HG03469 (cell line): ENCODE data around the gene SPRTN.

Source experiments
- ATAC-seq: cut with Tn5 transposase; IDR thresholded peaks from one replicate; pipeline ENCODE4 v1.9.1; 2021; ENCODE audit warnings: mild to moderate bottlenecking, moderate library complexity, moderate number of reproducible peaks; ENCODE audit not compliant: unreplicated experiment

SPRTN gene

GRCh38 chr1:231376101-231376500 lies 38.0 kb downstream of the SPRTN start:
- ATAC-seq, result no peak

- ATAC-seq, result no peak
These were observed 38.9 kb downstream of the SPRTN start for GRCh38 chr1:231376875-231377549.

GRCh38 chr1:231381729-231382128 lies 43.6 kb downstream of the SPRTN start:
- no peak for ATAC-seq

- ATAC-seq, result no peak
These were observed 44.3 kb downstream of the SPRTN start for GRCh38 chr1:231382426-231382825.

- no peak for ATAC-seq
These were observed 45.2 kb downstream of the SPRTN start for GRCh38 chr1:231383159-231383860.

- ATAC-seq, result no peak
These were observed 46.8 kb downstream of the SPRTN start for GRCh38 chr1:231384696-231385415.

- ATAC-seq, result no peak
These were observed 47.3 kb downstream of the SPRTN start for GRCh38 chr1:231385416-231385748.

- ATAC-seq, result no peak
These were observed 48.4 kb downstream of the SPRTN start for GRCh38 chr1:231386466-231386865.

- no peak for ATAC-seq
These were observed 49.9 kb downstream of the SPRTN start for GRCh38 chr1:231387770-231388669.

- no peak for ATAC-seq
These were observed 52.0 kb downstream of the SPRTN start for GRCh38 chr1:231390071-231390470.

GRCh38 chr1:231392389-231393131 lies 54.5 kb downstream of the SPRTN start:
- ATAC-seq, result no peak

- ATAC-seq, result no peak
These were observed 55.6 kb downstream of the SPRTN start for GRCh38 chr1:231393668-231394067.

GRCh38 chr1:231395076-231395997 lies 57.2 kb downstream of the SPRTN start:
- no peak for ATAC-seq

GRCh38 chr1:231395998-231396390 lies 57.9 kb downstream of the SPRTN start:
- ATAC-seq, result no peak

- no peak for ATAC-seq
These were observed 58.5 kb downstream of the SPRTN start for GRCh38 chr1:231396643-231397042.

- no peak for ATAC-seq
These were observed 60.0 kb downstream of the SPRTN start for GRCh38 chr1:231397886-231398671.

GRCh38 chr1:231401478-231401877 lies 63.4 kb downstream of the SPRTN start:
- no peak for ATAC-seq

GRCh38 chr1:231404318-231404717 lies 66.2 kb downstream of the SPRTN start:
- ATAC-seq, result no peak
